Activated naive CD4-positive, alpha-beta T cell (primary cell): Measurements from ENCODE around the gene TAB2.
"Not testable (repeated sequence)": the region's sequence is repeated elsewhere in the genome, so short reads cannot be mapped to it uniquely, and the experiment has no call there.

ENCODE experiments used
- DNase-seq, 4 experiments: peaks; one replicate each; lab custom pipeline; 2025; lab: John Stamatoyannopoulos, UW

Gene TAB2

GRCh38 chr6:149313070-149313469 is 4.4 kb upstream of the TAB2 start:
- no peak for DNase-seq

- no peak for DNase-seq
These were observed 3.7 kb upstream of the TAB2 start for GRCh38 chr6:149313861-149314260.

GRCh38 chr6:149314325-149314905 is 3.1 kb upstream of the TAB2 start:
- DNase-seq = no peak

GRCh38 chr6:149316108-149316727 is 1.3 kb upstream of the TAB2 start:
- DNase-seq = no peak

- DNase-seq = peak; percentile 64 to 84 (median 74)
These were observed 520 bp upstream of the TAB2 start for GRCh38 chr6:149316740-149317643.

- DNase-seq = peak in 2 of 4 experiments; percentile 35 to 46
These were observed 1.2 kb downstream of the TAB2 start for GRCh38 chr6:149318581-149319286.

- DNase-seq = no peak
These were observed 1.9 kb downstream of the TAB2 start for GRCh38 chr6:149319422-149319821.

GRCh38 chr6:149320016-149320415 is 2.5 kb downstream of the TAB2 start:
- DNase-seq = not testable (repeated sequence)

GRCh38 chr6:149320796-149321195 is 3.3 kb downstream of the TAB2 start:
- DNase-seq = no peak

GRCh38 chr6:149323353-149323752 is 5.8 kb downstream of the TAB2 start:
- DNase-seq = no peak

- no peak for DNase-seq
These were observed 6.4 kb downstream of the TAB2 start for GRCh38 chr6:149323925-149324324.

- DNase-seq = no peak
These were observed 6.9 kb downstream of the TAB2 start for GRCh38 chr6:149324428-149324827.

- DNase-seq = no peak
These were observed 8.2 kb downstream of the TAB2 start for GRCh38 chr6:149325648-149326236.

GRCh38 chr6:149327638-149328037 is 10.1 kb downstream of the TAB2 start:
- no peak for DNase-seq

GRCh38 chr6:149328083-149328482 is 10.6 kb downstream of the TAB2 start:
- DNase-seq = no peak

- DNase-seq = no peak
These were observed 12.0 kb downstream of the TAB2 start for GRCh38 chr6:149329529-149329928.

- no peak for DNase-seq
These were observed 12.6 kb downstream of the TAB2 start for GRCh38 chr6:149330133-149330532.

GRCh38 chr6:149331043-149331807 is 13.7 kb downstream of the TAB2 start:
- no peak for DNase-seq

GRCh38 chr6:149331871-149332270 is 14.4 kb downstream of the TAB2 start:
- DNase-seq = no peak

GRCh38 chr6:149332602-149333265 is 15.2 kb downstream of the TAB2 start:
- no peak for DNase-seq

- DNase-seq = no peak
These were observed 15.7 kb downstream of the TAB2 start for GRCh38 chr6:149333266-149333620.
